Measurements from ENCODE around the gene ELOVL3.
"Not testable (repeated sequence)": the region's sequence is repeated elsewhere in the genome, so short reads cannot be mapped to it uniquely, and the experiment has no call there.

The ELOVL3 gene

GRCh38 chr10:102225646-102226541 is at the start of gene ELOVL3:
Gene ELOVL3, plus strand, starts transcription at chr10:102226299. Its CDS starts 250 bp downstream, at chr10:102226549.
- peak; percentile 98 for DNase-seq

- no peak for DNase-seq
These were observed 41.5 kb upstream of the ELOVL3 start for GRCh38 chr10:102184606-102185005.

- DNase-seq = no peak
These were observed 40.8 kb upstream of the ELOVL3 start for GRCh38 chr10:102185272-102185671.

GRCh38 chr10:102185811-102186527 is 40.1 kb upstream of the ELOVL3 start:
- DNase-seq = peak; percentile 13

- DNase-seq = no peak
These were observed 37.7 kb upstream of the ELOVL3 start for GRCh38 chr10:102188298-102188940.

- DNase-seq = not testable (repeated sequence)
These were observed 36.9 kb upstream of the ELOVL3 start for GRCh38 chr10:102188941-102189898.

GRCh38 chr10:102191956-102192355 is 34.1 kb upstream of the ELOVL3 start:
- no peak for DNase-seq

- DNase-seq = no peak
These were observed 30.7 kb upstream of the ELOVL3 start for GRCh38 chr10:102195296-102195870.

- no peak for DNase-seq
These were observed 29.2 kb upstream of the ELOVL3 start for GRCh38 chr10:102196893-102197292.

- DNase-seq = no peak
These were observed 28.1 kb upstream of the ELOVL3 start for GRCh38 chr10:102198027-102198426.

GRCh38 chr10:102200751-102201640 is 25.1 kb upstream of the ELOVL3 start:
- DNase-seq = no peak

- DNase-seq = no peak
These were observed 23.7 kb upstream of the ELOVL3 start for GRCh38 chr10:102202386-102202785.

GRCh38 chr10:102208311-102209035 is 17.6 kb upstream of the ELOVL3 start:
- DNase-seq = no peak

GRCh38 chr10:102211615-102212299 is 14.3 kb upstream of the ELOVL3 start:
- no peak for DNase-seq

GRCh38 chr10:102213599-102213998 is 12.5 kb upstream of the ELOVL3 start:
- DNase-seq = not testable (repeated sequence)

GRCh38 chr10:102219370-102219769 is 6.7 kb upstream of the ELOVL3 start:
- no peak for DNase-seq

GRCh38 chr10:102220612-102221011 is 5.5 kb upstream of the ELOVL3 start:
- DNase-seq = no peak

- DNase-seq = no peak
These were observed 3.3 kb upstream of the ELOVL3 start for GRCh38 chr10:102222797-102223196.

- DNase-seq = no peak
These were observed 407 bp downstream of the ELOVL3 start for GRCh38 chr10:102226542-102226870.

GRCh38 chr10:102227050-102227449 is 951 bp downstream of the ELOVL3 start:
- DNase-seq = no peak

Measured in eye (tissue), 1 donor.